T-helper 1 cell treated with Interleukin-12 subunit alpha and Interleukin-12 subunit beta and Interleukin-4 antibody, amounts not matched to agents 30 ng/mL and 1 ng/mL, for 36 hours (primary cell): ENCODE results near the gene EXOSC10. TPM values are rescaled to one million over a fixed set of nuclear protein-coding genes. Genes with fewer than 3 reads are reported as not detected.
"Not testable (repeated sequence)": the region's sequence is repeated elsewhere in the genome, so short reads cannot be mapped to it uniquely, and the experiment has no call there.

ENCODE experiments used
- intact Hi-C: fragments of 100-400 bp; cut with micrococcal nuclease; formaldehyde crosslinking; loops from one replicate; pipeline ENCODE4 v1.15.1; 2024
- total RNA-seq: library from RNA; stranded (reverse); gene quantifications from 2 replicates; pipeline ENCODE4 v1.2.3, GENCODE V29; 2022

The EXOSC10 gene
- total RNA-seq, 1 donor from 2014 or later, result 86.2 TPM

GRCh38 chr1:11061652-11062365 is 37.9 kb downstream of the EXOSC10 start:
- intact Hi-C loops, result loop anchor here (2.0 kb wide), 2 partner anchors 745 to 845 kb away; partner anchors contain the start of gene CLCN6

- intact Hi-C loops, result loop anchor here (1.0 to 2.0 kb wide), 7 partner anchors 23 to 847 kb away; partner anchors contain the start of genes CLCN6, EXOSC10, MTOR and TARDBP
These were observed 39.5 kb downstream of the EXOSC10 start, which contains the start of gene SRM for GRCh38 chr1:11059968-11060830. TSS of gene SRM (minus strand) at chr1:11060018. CDS start at chr1:11059943, 75 bp downstream.

GRCh38 chr1:11059155-11059967 is 40.3 kb downstream of the EXOSC10 start:
- intact Hi-C loops, result no loop called here

GRCh38 chr1:11058595-11059154 is 41.0 kb downstream of the EXOSC10 start:
- intact Hi-C loops, result no loop called here

- intact Hi-C loops, result no loop called here
These were observed 41.6 kb downstream of the EXOSC10 start for GRCh38 chr1:11058026-11058425.

- intact Hi-C loops, result no loop called here
These were observed 42.2 kb downstream of the EXOSC10 start for GRCh38 chr1:11057477-11057876.

GRCh38 chr1:11056504-11056903 is 43.2 kb downstream of the EXOSC10 start:
- intact Hi-C loops, result no loop called here

- intact Hi-C loops, result no loop called here
These were observed 44.0 kb downstream of the EXOSC10 start for GRCh38 chr1:11055676-11056075.

GRCh38 chr1:11054666-11055065 is 45.0 kb downstream of the EXOSC10 start:
- intact Hi-C loops, result no loop called here

GRCh38 chr1:11054181-11054580 is 45.5 kb downstream of the EXOSC10 start:
- intact Hi-C loops, result no loop called here

- intact Hi-C loops, result no loop called here
These were observed 45.9 kb downstream of the EXOSC10 start for GRCh38 chr1:11053758-11054137.

- intact Hi-C loops, result no loop called here
These were observed 46.6 kb downstream of the EXOSC10 start for GRCh38 chr1:11052839-11053757.

GRCh38 chr1:11051781-11052511 is 47.7 kb downstream of the EXOSC10 start:
- intact Hi-C loops, result no loop called here

- intact Hi-C loops, result not testable (repeated sequence)
These were observed 48.5 kb downstream of the EXOSC10 start for GRCh38 chr1:11051121-11051520.

- intact Hi-C loops, result no loop called here
These were observed 52.9 kb downstream of the EXOSC10 start, which contains the start of gene MASP2 for GRCh38 chr1:11046625-11047365. TSS of gene MASP2 (minus strand) at chr1:11047239. CDS start at chr1:11047207, 32 bp downstream.

- intact Hi-C loops, result no loop called here
These were observed 53.5 kb downstream of the EXOSC10 start for GRCh38 chr1:11046270-11046566.

GRCh38 chr1:11045428-11046269 is 54.0 kb downstream of the EXOSC10 start:
- intact Hi-C loops, result no loop called here
